SK-N-SH treated with all-trans-retinoic acid at 6 μM for 48 hours (cell line): Measurements from ENCODE around the gene BSG.

Source experiments
- ATAC-seq: fragments of 200-7000 bp; cut with Tn5 transposase; 3 replicates; pipeline ENCODE4 v1.9.1; 2020; ENCODE audit warnings: mild to moderate bottlenecking, moderate library complexity
- ARNTL ChIP-seq: fragments of 450-650 bp; formaldehyde crosslinking; IDR thresholded peaks from 2 replicates; pipeline ENCODE4 v1.5.0; 2020; ENCODE audit warnings: low read depth, mild to moderate bottlenecking, moderate library complexity, borderline replicate concordance
- BACH2 ChIP-seq: fragments of 250-450 bp; sonication (Bioruptor Pico); IDR thresholded peaks from 2 replicates; pipeline ENCODE4 v1.9.0; 2021; ENCODE audit warnings: mild to moderate bottlenecking, borderline replicate concordance
- CREB5 ChIP-seq: fragments of 250-450 bp; sonication (Bioruptor Pico); IDR thresholded peaks from 2 replicates; pipeline ENCODE4 v1.5.1; 2020; ENCODE audit warnings: low read depth, mild to moderate bottlenecking, moderate library complexity
- CSDC2 ChIP-seq: fragments of 250-450 bp; sonication (Bioruptor Pico); IDR thresholded peaks from 2 replicates; pipeline ENCODE4 v1.5.0; 2020; ENCODE audit warnings: mild to moderate bottlenecking, moderate library complexity
- ESRRG ChIP-seq: fragments of 250-450 bp; sonication (Bioruptor Pico); IDR thresholded peaks from 2 replicates; pipeline ENCODE4 v1.6.1; 2021; ENCODE audit warnings: mild to moderate bottlenecking
- GLIS3 ChIP-seq: fragments of 250-450 bp; sonication (Bioruptor Pico); IDR thresholded peaks from 2 replicates; pipeline ENCODE4 v1.5.0; 2020; ENCODE audit warnings: mild to moderate bottlenecking, moderate library complexity
- ISL1 ChIP-seq: fragments of 250-450 bp; sonication (Bioruptor Pico); IDR thresholded peaks from 2 replicates; pipeline ENCODE4 v2.1.2; 2022; ENCODE audit warnings: mild to moderate bottlenecking, moderate library complexity
- OSR1 ChIP-seq: fragments of 250-450 bp; sonication (Bioruptor Pico); IDR thresholded peaks from 2 replicates; pipeline ENCODE4 v1.8.0; 2022; ENCODE audit warnings: moderate library complexity, mild to moderate bottlenecking, inconsistent platforms
- PATZ1 ChIP-seq: fragments of 250-450 bp; sonication (Bioruptor Pico); IDR thresholded peaks from 2 replicates; pipeline ENCODE4 v1.8.0; 2020; ENCODE audit warnings: mild to moderate bottlenecking, moderate library complexity, borderline replicate concordance
- POU6F1 ChIP-seq: fragments of 250-450 bp; sonication (Bioruptor Pico); IDR thresholded peaks from 2 replicates; pipeline ENCODE4 v1.8.0; 2021; ENCODE audit warnings: low read depth, mild to moderate bottlenecking, moderate library complexity, borderline replicate concordance
- PPARA ChIP-seq: fragments of 250-450 bp; sonication (Bioruptor Pico); IDR thresholded peaks from 2 replicates; pipeline ENCODE4 v1.5.0; 2020; ENCODE audit warnings: mild to moderate bottlenecking, borderline replicate concordance
- RARB ChIP-seq: fragments of 250-450 bp; sonication (Bioruptor Pico); IDR thresholded peaks from 2 replicates; pipeline ENCODE4 v1.8.0; 2021; ENCODE audit warnings: mild to moderate bottlenecking, moderate library complexity
- SNAI2 ChIP-seq: fragments of 250-450 bp; sonication (Bioruptor Pico); IDR thresholded peaks from 2 replicates; pipeline ENCODE4 v1.5.0; 2020; ENCODE audit warnings: mild to moderate bottlenecking, moderate library complexity
- TCF4 ChIP-seq: fragments of 250-450 bp; sonication (Bioruptor Pico); IDR thresholded peaks from 2 replicates; pipeline ENCODE4 v1.8.0; 2021; ENCODE audit warnings: mild to moderate bottlenecking, moderate library complexity, borderline replicate concordance
- TOX ChIP-seq: fragments of 250-450 bp; sonication (Bioruptor Pico); IDR thresholded peaks from 2 replicates; pipeline ENCODE4 v1.8.0; 2021; ENCODE audit warnings: mild to moderate bottlenecking, moderate library complexity, borderline replicate concordance
- ZC3H10 ChIP-seq: fragments of 250-450 bp; sonication (Bioruptor Pico); IDR thresholded peaks from 2 replicates; pipeline ENCODE4 v1.5.1; 2021; ENCODE audit warnings: mild to moderate bottlenecking, moderate library complexity
- ZFP3 ChIP-seq: fragments of 250-450 bp; sonication (Bioruptor Pico); IDR thresholded peaks from 2 replicates; pipeline ENCODE4 v1.5.0; 2020; ENCODE audit warnings: mild to moderate bottlenecking, moderate library complexity
- ZFP30 ChIP-seq: fragments of 450-650 bp; formaldehyde crosslinking; IDR thresholded peaks from 2 replicates; pipeline ENCODE4 v1.5.0; 2022; ENCODE audit warnings: mild to moderate bottlenecking, moderate library complexity
- ZNF565 ChIP-seq: fragments of 450-650 bp; formaldehyde crosslinking; conservative IDR thresholded peaks from 2 replicates; pipeline ENCODE4 v1.5.0; 2020; ENCODE audit warnings: low read depth, mild to moderate bottlenecking, moderate library complexity
- ZNF70 ChIP-seq: fragments of 450-650 bp; formaldehyde crosslinking; IDR thresholded peaks from 2 replicates; pipeline ENCODE4 v1.5.0; 2020; ENCODE audit warnings: mild to moderate bottlenecking, moderate library complexity
- ZNF8 ChIP-seq: fragments of 450-650 bp; formaldehyde crosslinking; IDR thresholded peaks from 2 replicates; pipeline ENCODE4 v1.5.0; 2020; ENCODE audit warnings: mild to moderate bottlenecking, moderate library complexity
- TF ChIP-seq, protein P1 (sequence below): fragments of 250-450 bp; sonication (Bioruptor Pico); IDR thresholded peaks from 2 replicates; pipeline ENCODE4 v1.5.0; 2020; ENCODE audit warnings: mild to moderate bottlenecking, moderate library complexity
- TF ChIP-seq, protein P2 (sequence below): fragments of 250-450 bp; sonication (Bioruptor Pico); IDR thresholded peaks from 2 replicates; pipeline ENCODE4 v1.5.1; 2021; ENCODE audit warnings: mild to moderate bottlenecking, moderate library complexity

The BSG gene

DNA sequence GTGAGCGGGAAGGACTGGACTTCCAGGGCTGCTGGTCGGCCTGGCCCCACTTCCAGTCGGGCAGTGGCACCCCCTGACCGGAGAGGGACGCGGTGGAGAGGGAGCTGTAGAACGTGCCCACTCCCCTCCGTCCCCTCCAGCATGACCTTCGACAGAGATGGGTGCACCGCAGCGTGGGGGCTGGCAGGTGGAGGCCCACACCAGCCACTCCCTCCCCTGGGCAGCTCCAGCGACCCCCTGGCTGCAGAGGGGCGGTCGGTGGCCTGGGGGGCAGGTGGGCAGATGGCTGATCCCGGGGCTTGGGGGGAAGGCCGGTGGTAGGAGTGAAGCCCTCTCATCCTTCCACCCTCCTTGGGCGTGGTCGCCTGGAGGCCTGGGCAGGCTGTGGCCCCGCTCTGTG lies 19.7 kb downstream of the BSG start (continued):
- TF ChIP-seq CREB5 (CRISPR knock-in tag) (no peak), ESRRG (CRISPR knock-in tag) (no peak), ZFP3 (CRISPR knock-in tag) (no peak), OSR1 (no peak), TCF4 (CRISPR knock-in tag) (no peak), BACH2 (CRISPR knock-in tag) (no peak), PPARA (CRISPR knock-in tag) (no peak), POU6F1 (CRISPR knock-in tag) (no peak), ZNF565 (no peak), CSDC2 (no peak), SNAI2 (CRISPR knock-in tag) (no peak), ZNF8 (no peak)

DNA sequence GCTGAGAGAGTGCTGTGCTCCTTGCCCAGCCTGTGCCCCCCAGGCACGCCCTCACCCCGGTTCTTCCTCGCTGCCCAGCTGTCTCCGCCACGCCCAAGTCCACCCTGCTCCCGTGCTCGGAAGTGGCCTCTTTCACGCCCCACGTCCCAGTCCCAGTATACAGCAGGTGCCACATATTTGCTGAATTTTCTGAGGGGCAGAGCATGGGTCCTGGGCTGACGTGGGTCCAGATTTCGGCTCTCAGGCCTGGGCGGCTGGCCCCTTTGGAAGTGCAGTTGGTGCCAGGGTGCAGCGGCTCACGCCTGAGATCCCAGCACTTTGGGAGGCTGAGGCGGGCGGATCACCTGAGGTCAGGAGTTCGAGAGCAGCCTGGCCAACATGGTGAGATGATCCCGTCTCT lies 20.7 kb downstream of the BSG start:
- ATAC-seq: no peak
- TF ChIP-seq GLIS3 (no peak), ARNTL (CRISPR knock-in tag) (no peak), OSR1 (no peak), ESRRG (CRISPR knock-in tag) (no peak), PATZ1 (CRISPR knock-in tag) (no peak), ZNF8 (no peak), ZNF70 (CRISPR knock-in tag) (no peak), TOX (CRISPR knock-in tag) (no peak), ZFP30 (no peak), SNAI2 (CRISPR knock-in tag) (no peak), ZNF565 (no peak), TCF4 (CRISPR knock-in tag) (no peak), ZFP3 (CRISPR knock-in tag) (no peak), ZC3H10 (CRISPR knock-in tag) (no peak), CSDC2 (no peak), RARB (CRISPR knock-in tag) (no peak), BACH2 (CRISPR knock-in tag) (no peak), PPARA (CRISPR knock-in tag) (no peak), ISL1 (no peak)
- TF ChIP-seq, protein P1, sequence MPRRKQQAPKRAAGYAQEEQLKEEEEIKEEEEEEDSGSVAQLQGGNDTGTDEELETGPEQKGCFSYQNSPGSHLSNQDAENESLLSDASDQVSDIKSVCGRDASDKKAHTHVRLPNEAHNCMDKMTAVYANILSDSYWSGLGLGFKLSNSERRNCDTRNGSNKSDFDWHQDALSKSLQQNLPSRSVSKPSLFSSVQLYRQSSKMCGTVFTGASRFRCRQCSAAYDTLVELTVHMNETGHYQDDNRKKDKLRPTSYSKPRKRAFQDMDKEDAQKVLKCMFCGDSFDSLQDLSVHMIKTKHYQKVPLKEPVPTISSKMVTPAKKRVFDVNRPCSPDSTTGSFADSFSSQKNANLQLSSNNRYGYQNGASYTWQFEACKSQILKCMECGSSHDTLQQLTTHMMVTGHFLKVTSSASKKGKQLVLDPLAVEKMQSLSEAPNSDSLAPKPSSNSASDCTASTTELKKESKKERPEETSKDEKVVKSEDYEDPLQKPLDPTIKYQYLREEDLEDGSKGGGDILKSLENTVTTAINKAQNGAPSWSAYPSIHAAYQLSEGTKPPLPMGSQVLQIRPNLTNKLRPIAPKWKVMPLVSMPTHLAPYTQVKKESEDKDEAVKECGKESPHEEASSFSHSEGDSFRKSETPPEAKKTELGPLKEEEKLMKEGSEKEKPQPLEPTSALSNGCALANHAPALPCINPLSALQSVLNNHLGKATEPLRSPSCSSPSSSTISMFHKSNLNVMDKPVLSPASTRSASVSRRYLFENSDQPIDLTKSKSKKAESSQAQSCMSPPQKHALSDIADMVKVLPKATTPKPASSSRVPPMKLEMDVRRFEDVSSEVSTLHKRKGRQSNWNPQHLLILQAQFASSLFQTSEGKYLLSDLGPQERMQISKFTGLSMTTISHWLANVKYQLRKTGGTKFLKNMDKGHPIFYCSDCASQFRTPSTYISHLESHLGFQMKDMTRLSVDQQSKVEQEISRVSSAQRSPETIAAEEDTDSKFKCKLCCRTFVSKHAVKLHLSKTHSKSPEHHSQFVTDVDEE (CRISPR knock-in tag): no peak

DNA sequence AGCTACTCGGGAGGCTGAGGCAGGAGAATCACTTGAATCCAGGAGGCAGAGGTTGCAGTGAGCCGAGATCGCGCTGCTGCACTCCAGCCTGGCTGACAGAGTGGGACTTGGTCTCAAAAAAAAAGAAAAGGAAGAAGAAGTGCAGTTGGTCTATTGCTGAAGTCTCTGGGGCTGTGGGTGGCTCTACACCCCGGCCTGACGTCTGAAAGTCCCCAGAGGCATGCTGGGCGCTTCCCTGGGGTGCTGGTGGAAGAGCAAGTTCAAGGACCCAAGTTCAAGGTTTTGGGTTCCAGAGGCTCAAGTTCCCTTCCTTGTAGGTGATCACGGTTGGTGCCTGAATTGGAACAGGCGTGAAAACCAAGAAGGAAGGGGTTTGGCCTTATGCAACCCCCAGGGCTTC lies 21.1 kb downstream of the BSG start:
- TF ChIP-seq, protein P1 (CRISPR knock-in tag): no peak
- TF ChIP-seq ZFP30 (no peak), OSR1 (no peak), ISL1 (no peak), RARB (CRISPR knock-in tag) (no peak), PPARA (CRISPR knock-in tag) (no peak), ZC3H10 (CRISPR knock-in tag) (no peak), ZNF565 (no peak), SNAI2 (CRISPR knock-in tag) (no peak), ZFP3 (CRISPR knock-in tag) (no peak), TCF4 (CRISPR knock-in tag) (no peak), ZNF70 (CRISPR knock-in tag) (no peak), TOX (CRISPR knock-in tag) (no peak), ZNF8 (no peak), GLIS3 (no peak)
- TF ChIP-seq, protein P2, sequence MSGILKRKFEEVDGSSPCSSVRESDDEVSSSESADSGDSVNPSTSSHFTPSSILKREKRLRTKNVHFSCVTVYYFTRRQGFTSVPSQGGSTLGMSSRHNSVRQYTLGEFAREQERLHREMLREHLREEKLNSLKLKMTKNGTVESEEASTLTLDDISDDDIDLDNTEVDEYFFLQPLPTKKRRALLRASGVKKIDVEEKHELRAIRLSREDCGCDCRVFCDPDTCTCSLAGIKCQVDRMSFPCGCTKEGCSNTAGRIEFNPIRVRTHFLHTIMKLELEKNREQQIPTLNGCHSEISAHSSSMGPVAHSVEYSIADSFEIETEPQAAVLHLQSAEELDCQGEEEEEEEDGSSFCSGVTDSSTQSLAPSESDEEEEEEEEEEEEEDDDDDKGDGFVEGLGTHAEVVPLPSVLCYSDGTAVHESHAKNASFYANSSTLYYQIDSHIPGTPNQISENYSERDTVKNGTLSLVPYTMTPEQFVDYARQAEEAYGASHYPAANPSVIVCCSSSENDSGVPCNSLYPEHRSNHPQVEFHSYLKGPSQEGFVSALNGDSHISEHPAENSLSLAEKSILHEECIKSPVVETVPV (CRISPR knock-in tag): no peak
- ATAC-seq: no peak
